ENCODE results near the gene GOLIM4.

DNA sequence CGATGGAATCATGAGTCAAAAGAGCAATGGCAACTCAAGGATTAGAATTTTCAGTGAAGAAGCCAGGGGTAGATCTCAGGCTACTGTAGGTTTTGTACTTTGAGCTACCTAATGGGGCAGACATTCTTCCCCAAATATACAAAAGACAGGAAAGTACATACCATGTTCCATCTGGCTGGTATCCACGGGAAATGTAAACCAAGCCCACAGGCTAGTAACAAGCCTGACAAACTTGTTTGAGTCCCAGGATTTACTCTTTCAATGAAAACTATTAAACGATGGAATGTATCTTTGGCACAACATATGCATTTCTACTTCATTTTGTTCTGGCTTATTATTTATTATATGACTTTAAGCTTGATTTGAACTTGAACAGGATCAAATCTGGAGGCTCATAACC, 44.2 kb upstream of the GOLIM4 start:
- TF ChIP-seq EZH2 (IDR thresholded peaks at IDR 0.05; ENCODE audit: borderline replicate concordance) = no peak
- TF ChIP-seq, protein P1, sequence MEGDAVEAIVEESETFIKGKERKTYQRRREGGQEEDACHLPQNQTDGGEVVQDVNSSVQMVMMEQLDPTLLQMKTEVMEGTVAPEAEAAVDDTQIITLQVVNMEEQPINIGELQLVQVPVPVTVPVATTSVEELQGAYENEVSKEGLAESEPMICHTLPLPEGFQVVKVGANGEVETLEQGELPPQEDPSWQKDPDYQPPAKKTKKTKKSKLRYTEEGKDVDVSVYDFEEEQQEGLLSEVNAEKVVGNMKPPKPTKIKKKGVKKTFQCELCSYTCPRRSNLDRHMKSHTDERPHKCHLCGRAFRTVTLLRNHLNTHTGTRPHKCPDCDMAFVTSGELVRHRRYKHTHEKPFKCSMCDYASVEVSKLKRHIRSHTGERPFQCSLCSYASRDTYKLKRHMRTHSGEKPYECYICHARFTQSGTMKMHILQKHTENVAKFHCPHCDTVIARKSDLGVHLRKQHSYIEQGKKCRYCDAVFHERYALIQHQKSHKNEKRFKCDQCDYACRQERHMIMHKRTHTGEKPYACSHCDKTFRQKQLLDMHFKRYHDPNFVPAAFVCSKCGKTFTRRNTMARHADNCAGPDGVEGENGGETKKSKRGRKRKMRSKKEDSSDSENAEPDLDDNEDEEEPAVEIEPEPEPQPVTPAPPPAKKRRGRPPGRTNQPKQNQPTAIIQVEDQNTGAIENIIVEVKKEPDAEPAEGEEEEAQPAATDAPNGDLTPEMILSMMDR (IDR thresholded peaks at IDR 0.05; ENCODE audit: poor library complexity) = no peak
- no peak for TF ChIP-seq EZH2phosphoT487 (IDR thresholded peaks at IDR 0.05; ENCODE audit: low read depth, severe bottlenecking, unreplicated experiment)
